ENCODE measurements around the gene MYL10.
"Not testable (repeated sequence)": the region's sequence is repeated elsewhere in the genome, so short reads cannot be mapped to it uniquely, and the experiment has no call there.

GRCh38 chr7:101639127-101639526 is 10.0 kb upstream of the MYL10 start:
- not testable (repeated sequence) for TF ChIP-seq BCL3 (CRISPR knock-in tag; IDR thresholded peaks at IDR 0.05); ZSCAN5A (CRISPR knock-in tag; IDR thresholded peaks at IDR 0.05; ENCODE audit: borderline replicate concordance); ZNF766 (CRISPR knock-in tag; IDR thresholded peaks at IDR 0.05; ENCODE audit: borderline replicate concordance); AGO2 (optimal IDR thresholded peaks at IDR 0.05; ENCODE audit: low read depth, low read length); ZNF780A (CRISPR knock-in tag; IDR thresholded peaks at IDR 0.05); EZH2 (conservative IDR thresholded peaks at IDR 0.05; ENCODE audit: low read depth, low read length)

Measured in HepG2 (cell line).